Left renal cortex interstitium (tissue), 4 donors: Measurements from ENCODE around the gene NAGPA. TPM values are rescaled to one million over a fixed set of nuclear protein-coding genes. Genes with fewer than 3 reads are reported as not detected.
"Not testable (repeated sequence)": the region's sequence is repeated elsewhere in the genome, so short reads cannot be mapped to it uniquely, and the experiment has no call there.

Experiments
- DNase-seq, 4 donors: peaks; one replicate each; pipeline ENCODE4 v3.0.0-alpha.2; 2013; ENCODE audit warnings: low read depth in 4 of 4, low spot score in 2 of 4, missing footprints in 1 of 4
- polyA plus RNA-seq, 4 donors: library from polyadenylated mRNA; unstranded; fragments of 120-200 nt; gene quantifications; one replicate each; pipeline ENCODE4 v1.2.1, GENCODE V29; 2013; ENCODE audit not compliant: insufficient read length in 4 of 4

Gene NAGPA
- polyA plus RNA-seq, 4 donors: 8.8 to 14.8 (median 11.5) TPM

- no peak for DNase-seq
Measured at GRCh38 chr16:5062790-5063765, 29.3 kb upstream of the NAGPA start.

- DNase-seq: no peak
Measured at GRCh38 chr16:5062051-5062450, 28.3 kb upstream of the NAGPA start.

DNA sequence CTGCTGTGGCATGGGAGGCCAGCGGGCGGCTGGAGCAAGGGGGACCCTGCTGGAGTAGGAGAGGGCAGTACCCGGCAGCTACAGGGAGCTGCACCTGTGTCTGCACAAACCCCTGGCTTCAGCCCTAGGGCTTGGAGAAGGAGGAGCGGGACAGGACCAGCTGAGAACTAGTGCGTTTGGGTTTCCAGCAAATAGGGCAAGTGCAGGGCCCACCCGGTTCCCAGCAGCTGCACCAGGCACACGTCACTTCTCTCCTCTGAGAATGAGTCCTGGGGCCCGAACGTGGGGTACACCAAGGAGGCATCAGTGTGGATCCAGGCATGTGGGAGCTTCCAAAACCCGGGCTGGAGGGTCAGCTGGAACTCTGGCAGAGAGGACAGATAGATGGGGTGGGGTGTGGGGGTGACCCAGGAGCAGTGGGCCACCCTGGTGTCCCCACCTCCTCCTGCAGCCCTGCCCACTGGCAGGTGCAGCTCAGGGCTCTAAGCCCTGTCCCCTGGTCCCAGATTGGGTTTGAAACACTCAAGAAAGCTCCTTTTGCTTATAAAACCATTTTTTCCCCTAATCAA is 26.4 kb upstream of the NAGPA start:
- DNase-seq: no peak

- no peak for DNase-seq
Measured at GRCh38 chr16:5059386-5060072, 25.8 kb upstream of the NAGPA start.

GRCh38 chr16:5058476-5058875 is 24.7 kb upstream of the NAGPA start:
- DNase-seq: no peak

- no peak for DNase-seq
Measured at GRCh38 chr16:5056352-5056751, 22.6 kb upstream of the NAGPA start.

- no peak for DNase-seq
Measured at GRCh38 chr16:5054876-5055865, 21.4 kb upstream of the NAGPA start.

- DNase-seq: no peak
Measured at GRCh38 chr16:5046914-5047313, 13.2 kb upstream of the NAGPA start.

GRCh38 chr16:5045499-5046115 is 11.9 kb upstream of the NAGPA start:
- no peak for DNase-seq

- DNase-seq: not testable (repeated sequence)
Measured at GRCh38 chr16:5044581-5044980, 10.8 kb upstream of the NAGPA start.

- DNase-seq: no peak
Measured at GRCh38 chr16:5044011-5044540, 10.3 kb upstream of the NAGPA start.

DNA sequence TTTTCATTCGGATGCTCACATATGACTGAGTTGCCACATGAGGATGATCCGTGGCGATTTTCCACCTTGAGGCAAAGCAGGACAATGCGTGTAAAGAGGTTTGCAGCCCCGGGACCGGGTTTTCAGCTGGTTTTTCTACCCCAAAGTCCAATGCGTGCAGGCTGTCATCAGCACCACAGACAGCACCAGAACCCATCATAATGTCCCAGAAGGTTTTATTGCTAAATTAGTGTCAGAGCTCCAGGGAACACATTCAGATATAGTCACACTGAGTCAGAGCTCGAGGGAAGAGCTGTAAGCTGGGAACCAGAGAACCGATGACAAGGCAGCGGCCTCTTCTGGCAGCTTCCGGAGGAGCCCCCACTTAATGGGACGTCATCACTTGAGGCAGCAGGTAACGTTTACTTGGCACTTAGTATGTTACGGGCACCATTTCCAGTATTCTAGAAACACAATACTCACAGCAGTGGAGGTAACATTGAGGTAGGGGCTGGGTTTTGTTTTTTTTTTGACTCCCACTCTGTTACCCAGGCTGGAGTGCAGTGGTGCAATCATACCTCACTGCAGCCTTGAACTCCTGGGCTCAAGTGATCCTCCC is 8.9 kb upstream of the NAGPA start:
- no peak for DNase-seq

- no peak for DNase-seq
Measured at GRCh38 chr16:5041600-5042133, 7.9 kb upstream of the NAGPA start.

GRCh38 chr16:5040451-5040850 is 6.7 kb upstream of the NAGPA start:
- DNase-seq: no peak

GRCh38 chr16:5036228-5037156 is 2.8 kb upstream of the NAGPA start:
- no peak for DNase-seq

- DNase-seq: no peak
Measured at GRCh38 chr16:5035909-5036227, 2.1 kb upstream of the NAGPA start.

DNA sequence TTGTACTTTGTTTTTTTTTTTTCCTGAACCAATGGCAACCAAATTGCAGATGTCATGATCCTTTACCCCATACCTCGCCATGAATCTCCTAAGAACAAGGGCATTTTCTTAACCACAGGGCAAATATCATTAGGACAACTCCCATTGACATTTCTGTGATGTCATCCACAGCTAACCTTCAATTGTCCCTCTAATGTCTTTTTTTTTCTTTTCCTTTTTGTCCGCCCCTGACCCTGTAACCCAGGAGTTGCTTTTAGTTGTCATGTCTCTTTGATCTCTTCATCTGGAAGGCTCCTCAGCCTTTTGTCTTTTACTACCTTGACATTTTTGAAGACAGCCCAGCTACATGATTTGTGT is 410 bp upstream of the NAGPA start:
- DNase-seq: no peak

- no peak for DNase-seq
Measured at GRCh38 chr16:5032748-5033167, 977 bp downstream of the NAGPA start.
